ENCODE results near the gene ABR. TPM values are rescaled to one million over a fixed set of nuclear protein-coding genes. Genes with fewer than 3 reads are reported as not detected.

ABR gene
- total and polyA plus RNA-seq, 7 donors = 30.4 to 146 (median 79.3) TPM

DNA sequence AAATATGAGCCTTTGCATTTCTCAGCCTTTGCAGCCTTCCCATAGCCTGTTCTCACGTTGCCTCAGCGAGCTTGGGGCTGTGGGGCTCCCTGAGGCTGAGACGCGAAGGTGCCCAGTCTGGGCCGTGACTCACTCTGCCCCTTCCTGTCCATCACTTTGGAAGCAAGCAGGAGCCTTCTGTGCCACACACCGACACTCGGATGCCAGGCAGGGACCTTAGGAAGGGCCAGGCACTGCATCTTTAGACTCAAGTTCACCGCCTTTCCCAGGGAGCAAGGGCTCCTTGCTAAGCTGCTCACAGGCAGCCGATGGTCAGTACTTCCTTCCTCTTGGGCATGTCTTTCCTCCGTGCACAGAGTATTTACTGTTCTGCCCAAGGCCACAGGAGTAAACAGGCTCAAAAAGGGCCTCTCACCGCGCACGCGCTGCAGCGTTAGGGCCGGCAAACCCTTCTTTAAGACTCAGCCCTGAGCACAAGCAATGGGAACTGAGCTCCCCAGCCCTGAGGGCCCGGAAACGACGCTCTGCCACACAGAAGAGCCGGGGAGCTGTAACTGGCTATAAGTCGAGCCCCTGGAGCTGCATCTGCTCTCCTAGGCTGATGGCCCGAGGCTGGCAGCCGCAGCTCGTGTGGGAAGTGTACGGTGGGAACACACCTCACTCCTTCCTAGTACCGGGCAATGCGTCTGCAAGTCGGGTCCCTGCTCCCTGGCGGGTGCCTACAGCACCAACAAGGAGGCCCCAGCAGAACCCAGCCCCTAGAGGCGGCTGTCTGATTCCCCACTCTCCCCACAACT, 175.6 kb downstream of the ABR start:
- no peaks in the 10 kb centered on the region for H3K27me3 ChIP-seq
- DNase-seq = no peak
- no peak overlapping the region for H3K4me3 ChIP-seq
- H3K27ac ChIP-seq = peak overlapping the region; percentile 74 to 85 (median 80)
- intact Hi-C loops (cut with DNase I) = loop anchor here (2.0 kb wide), 1 partner anchor 43 kb away; no protein-coding TSS in a partner anchor
- peaks cover 0 to 80% (median 68%) of the 10 kb centered on the region in 4 donors for H3K4me1 ChIP-seq
- WGBS, 2 donors = 79% methylated on average over 30 of the region's 30 CpGs
- H3K36me3 ChIP-seq = peaks cover 0 to 80% (median 19%) of the 10 kb centered on the region in 4 donors
- no peaks in the 10 kb centered on the region for H3K9me3 ChIP-seq
- TF ChIP-seq EP300 (IDR thresholded peaks at IDR 0.05) = no peak
- TF ChIP-seq POLR2AphosphoS5 (IDR thresholded peaks at IDR 0.05) = no peak
- TF ChIP-seq, protein P1, sequence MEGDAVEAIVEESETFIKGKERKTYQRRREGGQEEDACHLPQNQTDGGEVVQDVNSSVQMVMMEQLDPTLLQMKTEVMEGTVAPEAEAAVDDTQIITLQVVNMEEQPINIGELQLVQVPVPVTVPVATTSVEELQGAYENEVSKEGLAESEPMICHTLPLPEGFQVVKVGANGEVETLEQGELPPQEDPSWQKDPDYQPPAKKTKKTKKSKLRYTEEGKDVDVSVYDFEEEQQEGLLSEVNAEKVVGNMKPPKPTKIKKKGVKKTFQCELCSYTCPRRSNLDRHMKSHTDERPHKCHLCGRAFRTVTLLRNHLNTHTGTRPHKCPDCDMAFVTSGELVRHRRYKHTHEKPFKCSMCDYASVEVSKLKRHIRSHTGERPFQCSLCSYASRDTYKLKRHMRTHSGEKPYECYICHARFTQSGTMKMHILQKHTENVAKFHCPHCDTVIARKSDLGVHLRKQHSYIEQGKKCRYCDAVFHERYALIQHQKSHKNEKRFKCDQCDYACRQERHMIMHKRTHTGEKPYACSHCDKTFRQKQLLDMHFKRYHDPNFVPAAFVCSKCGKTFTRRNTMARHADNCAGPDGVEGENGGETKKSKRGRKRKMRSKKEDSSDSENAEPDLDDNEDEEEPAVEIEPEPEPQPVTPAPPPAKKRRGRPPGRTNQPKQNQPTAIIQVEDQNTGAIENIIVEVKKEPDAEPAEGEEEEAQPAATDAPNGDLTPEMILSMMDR (IDR thresholded peaks at IDR 0.05) = no peak
- TF ChIP-seq POLR2A (IDR thresholded peaks at IDR 0.05) = no peak

DNA sequence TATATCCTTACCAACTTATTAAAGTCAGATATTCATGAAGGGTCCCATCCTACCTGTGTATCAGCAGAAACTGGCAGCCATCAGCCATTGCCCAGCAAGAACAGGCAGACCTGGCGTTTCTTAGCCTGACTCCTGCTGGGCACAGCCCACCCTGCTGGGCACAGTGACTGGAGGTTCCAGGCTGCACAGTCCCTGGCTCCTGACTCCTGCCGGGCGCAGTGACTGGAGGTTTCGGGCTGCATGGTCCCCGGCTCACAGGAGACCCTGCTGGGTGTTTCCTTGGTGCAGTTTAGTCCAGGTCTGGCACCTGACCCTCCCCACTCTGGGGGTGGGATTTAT, 176.2 kb downstream of the ABR start:
- Histone ChIP-seq H3K36me3 (peaks cover 0 to 76% (median 16%) of the 10 kb centered on the region in 4 donors), H3K4me3 (no peak overlapping the region), H3K27me3 (no peaks in the 10 kb centered on the region), H3K4me1 (peaks cover 0 to 85% (median 72%) of the 10 kb centered on the region in 4 donors), H3K27ac (peak overlapping the region; percentile 52 to 85 (median 80)), H3K9me3 (no peaks in the 10 kb centered on the region)
- intact Hi-C loops (cut with DNase I) = no loop called here
- WGBS, 2 donors = 89 to 90% methylated on average over 5 of the region's 5 CpGs
- no peak for DNase-seq
- TF ChIP-seq, protein P1 (IDR thresholded peaks at IDR 0.05) = no peak
- TF ChIP-seq POLR2AphosphoS5 (IDR thresholded peaks at IDR 0.05) (no peak), EP300 (IDR thresholded peaks at IDR 0.05) (no peak), POLR2A (IDR thresholded peaks at IDR 0.05) (no peak)

DNA sequence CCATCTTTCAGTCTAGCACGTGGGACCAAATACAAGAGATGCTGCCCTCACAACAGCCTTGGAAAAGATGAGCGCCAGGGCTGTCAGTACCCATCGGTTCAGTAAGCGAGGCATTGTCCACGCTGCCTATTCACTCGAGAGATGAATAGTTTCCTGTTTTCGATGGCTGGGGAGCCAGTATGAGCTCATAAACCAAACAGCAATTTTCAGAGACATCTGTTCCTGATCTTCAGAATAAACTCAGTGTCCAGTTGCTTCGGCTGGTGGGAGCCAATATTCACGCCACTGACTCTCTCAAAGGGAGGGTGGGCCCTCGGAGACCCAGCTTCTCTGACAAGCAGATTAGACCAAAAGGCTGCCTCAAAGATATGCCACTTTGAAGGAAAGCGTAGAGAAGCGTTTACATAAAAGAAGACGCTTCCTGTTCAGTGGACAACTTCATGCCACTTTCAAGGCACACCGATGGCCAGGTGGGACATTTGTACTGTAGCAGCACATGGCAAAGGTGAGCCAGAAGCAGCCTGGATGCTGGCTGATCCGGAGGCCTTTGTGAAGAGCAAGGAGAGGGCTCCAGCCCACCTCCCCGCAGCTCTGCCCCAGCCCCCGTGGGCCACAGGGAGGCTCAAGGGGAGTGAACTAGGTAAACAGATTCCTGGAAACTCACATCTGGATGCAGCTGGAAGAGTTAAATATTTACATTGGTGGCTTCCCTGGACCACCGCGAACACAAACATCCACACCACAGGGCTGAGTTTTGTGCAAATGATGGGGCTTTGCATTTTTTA, 176.8 kb downstream of the ABR start:
- Histone ChIP-seq H3K4me3 (no peak overlapping the region), H3K4me1 (peaks cover 0 to 91% (median 78%) of the 10 kb centered on the region in 4 donors), H3K27me3 (no peaks in the 10 kb centered on the region), H3K27ac (peak overlapping the region; percentile 52 to 85 (median 79)), H3K9me3 (no peaks in the 10 kb centered on the region), H3K36me3 (peaks cover 0 to 70% (median 13%) of the 10 kb centered on the region in 4 donors)
- no peak for DNase-seq
- TF ChIP-seq POLR2AphosphoS5 (IDR thresholded peaks at IDR 0.05) (peak in 1 of 4 donors; percentile 4), POLR2A (IDR thresholded peaks at IDR 0.05) (no peak), EP300 (IDR thresholded peaks at IDR 0.05) (no peak)
- TF ChIP-seq, protein P1 (IDR thresholded peaks at IDR 0.05) = no peak
- WGBS, 2 donors = 66 to 68% methylated on average over 19 of the region's 19 CpGs
- intact Hi-C loops (cut with DNase I) = no loop called here

DNA sequence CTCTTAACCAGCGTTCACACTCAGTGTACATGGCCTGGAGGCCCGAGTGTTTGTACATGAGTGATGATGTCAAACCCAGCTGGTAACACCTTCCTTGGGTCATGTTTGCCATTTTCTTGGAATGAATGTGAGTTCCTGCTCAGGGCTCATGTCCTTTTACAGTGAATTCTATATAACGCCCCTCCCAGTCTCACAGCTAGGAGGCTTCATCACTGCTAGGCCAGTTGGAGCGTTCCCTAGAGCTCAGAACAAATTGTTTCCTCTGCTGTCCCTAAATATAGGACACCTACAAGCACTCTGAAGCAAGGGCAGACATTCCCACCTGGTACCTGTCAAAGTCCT, 177.4 kb downstream of the ABR start:
- peaks cover 0 to 92% (median 84%) of the 10 kb centered on the region in 4 donors for H3K4me1 ChIP-seq
- H3K27ac ChIP-seq = peak overlapping the region; percentile 52 to 85 (median 79)
- no peaks in the 10 kb centered on the region for H3K27me3 ChIP-seq

More for the DNA sequence above, 177.4 kb downstream of the ABR start:
- H3K9me3 ChIP-seq = no peaks in the 10 kb centered on the region
- intact Hi-C loops (cut with DNase I) = no loop called here
- H3K4me3 ChIP-seq = no peak overlapping the region
- TF ChIP-seq EP300 (IDR thresholded peaks at IDR 0.05) (no peak), POLR2A (IDR thresholded peaks at IDR 0.05) (no peak), POLR2AphosphoS5 (IDR thresholded peaks at IDR 0.05) (peak in 1 of 4 donors; percentile 19)
- TF ChIP-seq, protein P1 (IDR thresholded peaks at IDR 0.05) = no peak
- peaks cover 0 to 64% (median 11%) of the 10 kb centered on the region in 4 donors for H3K36me3 ChIP-seq
- WGBS, 2 donors = 74% methylated on average over 4 of the region's 4 CpGs
- no peak for DNase-seq
